Osteocyte (in vitro differentiated cells): Measurements from ENCODE around the gene COQ10B. TPM values are rescaled to one million over a fixed set of nuclear protein-coding genes. Genes with fewer than 3 reads are reported as not detected.

ENCODE experiments used
- DNase-seq: peaks from one replicate; pipeline ENCODE4 v3.0.0; 2021; ENCODE audit warnings: mixed read lengths; ENCODE audit not compliant: unreplicated experiment; ENCODE audit errors: extremely low spot score
- H3K27ac Mint-ChIP-seq: one replicate; pipeline ENCODE4 v1.8.0; 2021; ENCODE audit warnings: mild to moderate bottlenecking, mixed read lengths; ENCODE audit not compliant: unreplicated experiment
- H3K27me3 Mint-ChIP-seq: one replicate; pipeline ENCODE4 v1.8.0; 2021; ENCODE audit warnings: mixed read lengths; ENCODE audit not compliant: unreplicated experiment
- H3K36me3 Mint-ChIP-seq: one replicate; pipeline ENCODE4 v1.8.0; 2021; ENCODE audit warnings: mixed read lengths; ENCODE audit not compliant: unreplicated experiment
- H3K4me1 Mint-ChIP-seq: one replicate; pipeline ENCODE4 v1.8.0; 2021; ENCODE audit warnings: mixed read lengths; ENCODE audit not compliant: unreplicated experiment
- H3K4me3 Mint-ChIP-seq: one replicate; pipeline ENCODE4 v1.8.0; 2021; ENCODE audit warnings: mild to moderate bottlenecking, moderate library complexity, mixed read lengths; ENCODE audit not compliant: unreplicated experiment
- H3K9me3 Mint-ChIP-seq: one replicate; pipeline ENCODE4 v1.8.0; 2021; ENCODE audit warnings: mixed read lengths; ENCODE audit not compliant: unreplicated experiment
- total RNA-seq: library from RNA; stranded (reverse); gene quantifications from 2 replicates; pipeline ENCODE4 v1.2.1, GENCODE V29; 2021
- TF ChIP-seq, protein P1 (sequence below): fragments of 200-600 bp; sonication (generic); IDR thresholded peaks from 2 replicates; pipeline ENCODE4 v1.5.0; 2021; ENCODE audit warnings: antibody characterized with exemption, mild to moderate bottlenecking, moderate library complexity

COQ10B gene
- total RNA-seq, 1 donor from 2014 or later = 23.5 TPM

DNA sequence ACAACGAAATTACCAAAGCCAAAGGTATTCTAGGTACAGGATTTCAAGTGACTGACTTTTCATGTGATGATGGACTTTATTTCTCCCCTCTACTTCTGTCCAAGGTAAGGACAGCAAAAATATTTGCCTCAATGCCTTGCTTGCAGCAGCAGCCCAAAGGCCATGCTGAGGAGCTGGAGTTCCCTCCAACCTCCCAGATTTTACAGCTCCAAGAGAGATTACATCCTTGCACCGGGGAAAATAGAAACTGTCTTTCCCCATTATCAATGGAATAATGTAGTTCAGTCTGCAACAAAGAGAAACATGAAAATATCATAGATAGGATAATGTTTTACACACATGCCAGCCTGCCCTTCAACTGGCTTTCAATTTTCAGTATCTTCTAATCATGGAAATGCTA lies 32.8 kb downstream of the COQ10B start:
- DNase-seq = no peak
- TF ChIP-seq, protein P1, sequence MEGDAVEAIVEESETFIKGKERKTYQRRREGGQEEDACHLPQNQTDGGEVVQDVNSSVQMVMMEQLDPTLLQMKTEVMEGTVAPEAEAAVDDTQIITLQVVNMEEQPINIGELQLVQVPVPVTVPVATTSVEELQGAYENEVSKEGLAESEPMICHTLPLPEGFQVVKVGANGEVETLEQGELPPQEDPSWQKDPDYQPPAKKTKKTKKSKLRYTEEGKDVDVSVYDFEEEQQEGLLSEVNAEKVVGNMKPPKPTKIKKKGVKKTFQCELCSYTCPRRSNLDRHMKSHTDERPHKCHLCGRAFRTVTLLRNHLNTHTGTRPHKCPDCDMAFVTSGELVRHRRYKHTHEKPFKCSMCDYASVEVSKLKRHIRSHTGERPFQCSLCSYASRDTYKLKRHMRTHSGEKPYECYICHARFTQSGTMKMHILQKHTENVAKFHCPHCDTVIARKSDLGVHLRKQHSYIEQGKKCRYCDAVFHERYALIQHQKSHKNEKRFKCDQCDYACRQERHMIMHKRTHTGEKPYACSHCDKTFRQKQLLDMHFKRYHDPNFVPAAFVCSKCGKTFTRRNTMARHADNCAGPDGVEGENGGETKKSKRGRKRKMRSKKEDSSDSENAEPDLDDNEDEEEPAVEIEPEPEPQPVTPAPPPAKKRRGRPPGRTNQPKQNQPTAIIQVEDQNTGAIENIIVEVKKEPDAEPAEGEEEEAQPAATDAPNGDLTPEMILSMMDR = no peak
- Mint-ChIP-seq H3K27me3 (no peaks in the 10 kb centered on the region), H3K36me3 (peaks cover 51% of the 10 kb centered on the region), H3K4me3 (no peak overlapping the region), H3K4me1 (no peaks in the 10 kb centered on the region), H3K9me3 (peaks cover 3% of the 10 kb centered on the region), H3K27ac (no peak overlapping the region)

DNA sequence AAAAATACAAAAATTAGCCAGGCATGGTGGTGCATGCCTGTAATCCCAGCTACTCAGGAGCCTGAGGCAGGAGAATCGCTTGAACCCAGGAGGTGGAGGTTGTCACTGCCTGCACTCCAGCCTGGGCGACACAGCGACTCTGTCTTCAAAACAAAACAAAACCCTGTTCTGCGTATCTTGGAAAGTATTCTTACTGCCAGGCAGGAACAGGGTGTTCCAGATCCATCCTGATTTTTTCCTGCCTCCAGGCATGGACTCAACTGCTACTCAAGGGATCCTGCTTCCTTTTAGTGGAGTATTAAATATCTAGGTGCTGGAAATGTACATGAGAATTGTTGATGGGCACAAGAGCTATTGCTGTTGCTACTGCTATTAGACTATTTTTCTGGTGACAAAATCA lies 34.0 kb downstream of the COQ10B start:
- Mint-ChIP-seq H3K4me3 (no peak overlapping the region), H3K27ac (no peak overlapping the region), H3K4me1 (no peaks in the 10 kb centered on the region), H3K27me3 (no peaks in the 10 kb centered on the region), H3K36me3 (peaks cover 51% of the 10 kb centered on the region), H3K9me3 (peaks cover 3% of the 10 kb centered on the region)
- TF ChIP-seq, protein P1 = no peak
- DNase-seq = no peak

DNA sequence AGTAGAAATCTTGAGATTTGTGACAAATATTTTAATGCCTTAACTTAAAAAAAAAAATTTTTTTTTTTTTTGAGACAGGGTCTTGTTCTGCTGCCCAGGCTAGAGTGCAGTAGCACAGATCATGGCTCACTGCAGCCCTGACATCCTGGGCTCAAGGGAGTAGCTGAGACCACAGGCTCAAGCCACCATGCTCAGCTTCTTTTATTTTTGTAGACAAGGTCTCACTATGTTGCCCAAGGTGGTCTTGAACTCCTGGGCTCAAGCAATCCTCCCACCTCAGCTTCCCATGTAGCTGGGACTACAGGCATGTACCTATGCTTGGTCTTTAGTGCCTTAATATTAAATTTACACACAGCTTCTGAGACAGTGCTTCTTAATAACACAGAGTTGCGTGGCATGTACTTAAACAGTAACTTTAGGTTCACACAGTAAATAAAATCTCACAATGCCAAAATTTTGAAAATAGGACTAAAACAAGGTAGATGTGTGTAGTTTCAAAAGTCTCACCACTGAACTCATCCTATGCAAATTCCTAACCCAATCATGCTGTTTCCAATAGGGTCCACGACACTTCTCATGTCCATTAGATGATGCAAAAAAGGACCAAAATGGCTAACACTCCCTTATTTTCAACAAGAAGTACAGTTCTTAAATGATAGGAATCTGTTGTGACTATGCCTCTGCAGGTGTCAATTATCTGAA lies 42.2 kb downstream of the COQ10B start:
- H3K36me3 Mint-ChIP-seq = peaks cover 41% of the 10 kb centered on the region
- H3K27ac Mint-ChIP-seq = no peak overlapping the region
- H3K4me3 Mint-ChIP-seq = no peak overlapping the region
- H3K9me3 Mint-ChIP-seq = no peaks in the 10 kb centered on the region
- H3K4me1 Mint-ChIP-seq = peaks cover 28% of the 10 kb centered on the region
- no peaks in the 10 kb centered on the region for H3K27me3 Mint-ChIP-seq
- TF ChIP-seq, protein P1 = no peak
- DNase-seq = no peak

DNA sequence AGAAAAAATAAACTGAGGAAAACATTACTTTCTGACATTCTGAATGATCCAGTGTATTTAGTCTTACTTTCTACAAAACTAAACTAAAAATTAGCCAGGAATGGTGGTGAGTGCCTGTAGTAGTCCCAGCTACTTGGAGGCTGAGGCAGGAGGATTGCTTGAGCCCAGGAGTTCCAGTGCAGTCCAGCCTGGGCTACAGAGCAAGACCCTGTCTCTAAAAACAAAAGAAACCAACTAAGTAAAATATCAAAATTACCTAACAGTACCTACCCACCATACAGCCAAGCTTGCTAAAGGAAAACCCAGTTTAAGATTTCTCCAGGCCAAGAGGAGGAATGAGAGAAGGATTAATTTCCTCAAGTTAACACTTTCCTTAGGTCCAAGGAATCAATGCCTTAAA lies 43.3 kb downstream of the COQ10B start:
- peaks cover 37% of the 10 kb centered on the region for H3K4me1 Mint-ChIP-seq
- TF ChIP-seq, protein P1 = no peak
- no peak overlapping the region for H3K4me3 Mint-ChIP-seq
- peak overlapping the region; percentile 50 for H3K27ac Mint-ChIP-seq
- H3K9me3 Mint-ChIP-seq = no peaks in the 10 kb centered on the region
- no peak for DNase-seq
- no peaks in the 10 kb centered on the region for H3K27me3 Mint-ChIP-seq
- peaks cover 44% of the 10 kb centered on the region for H3K36me3 Mint-ChIP-seq

DNA sequence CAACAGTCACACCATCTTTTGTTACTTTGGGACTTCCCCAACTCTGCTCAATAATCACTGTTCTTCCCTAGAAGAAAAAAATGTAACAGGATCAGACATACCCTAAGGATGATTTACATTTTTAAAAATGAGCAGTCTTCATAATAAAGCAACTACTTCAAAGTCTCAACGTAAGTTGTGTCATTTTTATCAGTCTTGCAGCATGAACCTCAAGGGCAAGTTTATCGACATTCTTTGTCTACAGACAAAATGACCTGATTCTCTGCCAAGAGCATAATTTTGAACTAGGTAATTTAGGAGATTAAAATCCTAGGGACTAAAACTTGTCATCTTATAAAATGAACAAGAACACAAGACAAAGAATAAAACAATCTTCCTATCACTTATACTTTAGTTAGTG lies 44.0 kb downstream of the COQ10B start:
- H3K27me3 Mint-ChIP-seq = no peaks in the 10 kb centered on the region
- H3K4me3 Mint-ChIP-seq = peak overlapping the region; percentile 91
- peak overlapping the region; percentile 50 for H3K27ac Mint-ChIP-seq
- TF ChIP-seq, protein P1 = no peak
- H3K9me3 Mint-ChIP-seq = no peaks in the 10 kb centered on the region
- H3K36me3 Mint-ChIP-seq = peaks cover 45% of the 10 kb centered on the region
- peaks cover 43% of the 10 kb centered on the region for H3K4me1 Mint-ChIP-seq
- DNase-seq = no peak
